Endodermal cell (in vitro differentiated cells): ENCODE data around the gene DCAF5. TPM values are rescaled to one million over a fixed set of nuclear protein-coding genes. Genes with fewer than 3 reads are reported as not detected.
A peak's percentile ranks its signal among the peaks of the same experiment; 100 is the strongest.

Source experiments
- DNase-seq: peaks from one replicate; pipeline ENCODE4 v3.0.0-alpha.2; 2017
- H3K27ac ChIP-seq: 2 replicates; pipeline ENCODE4 v1.5.1; 2013; ENCODE audit warnings: mild to moderate bottlenecking, low read depth, low read length, moderate library complexity
- H3K27me3 ChIP-seq: 2 replicates; pipeline ENCODE4 v1.6.1; 2013; ENCODE audit warnings: mild to moderate bottlenecking, low read length, moderate library complexity; ENCODE audit not compliant: insufficient read depth, control insufficient read depth, poor library complexity, severe bottlenecking
- H3K36me3 ChIP-seq: 2 replicates; pipeline ENCODE4 v1.7.0; 2013; ENCODE audit warnings: mild to moderate bottlenecking, low read length, moderate library complexity; ENCODE audit not compliant: control insufficient read depth, insufficient read depth
- H3K4me1 ChIP-seq: one replicate; pipeline ENCODE4 v1.7.0; 2013; ENCODE audit warnings: low read length; ENCODE audit not compliant: control insufficient read depth, insufficient read depth
- H3K4me3 ChIP-seq: 2 replicates; pipeline ENCODE4 v1.5.1; 2013; ENCODE audit warnings: mild to moderate bottlenecking, low read length, moderate library complexity
- H3K9ac ChIP-seq: 2 replicates; pipeline ENCODE4 v1.6.1; 2013; ENCODE audit warnings: mild to moderate bottlenecking, low read length, moderate library complexity; ENCODE audit not compliant: poor library complexity, severe bottlenecking; ENCODE audit errors: extremely low read depth
- H3K9me3 ChIP-seq: 2 replicates; pipeline ENCODE4 v1.6.1; 2013; ENCODE audit warnings: mild to moderate bottlenecking, low read length, moderate library complexity; ENCODE audit not compliant: control insufficient read depth
- H3K27ac Mint-ChIP-seq: 2 replicates; pipeline ENCODE4 v1.8.0; 2020; ENCODE audit warnings: mixed read lengths
- H3K27me3 Mint-ChIP-seq: 2 replicates; pipeline ENCODE4 v1.8.0; 2021; ENCODE audit warnings: mild to moderate bottlenecking, mixed read lengths; ENCODE audit not compliant: insufficient read depth
- H3K36me3 Mint-ChIP-seq: 2 replicates; pipeline ENCODE4 v1.8.0; 2020; ENCODE audit warnings: low read depth, mixed read lengths
- H3K4me1 Mint-ChIP-seq: 2 replicates; pipeline ENCODE4 v1.8.0; 2020; ENCODE audit warnings: mixed read lengths
- H3K4me3 Mint-ChIP-seq: 2 replicates; pipeline ENCODE4 v1.8.0; 2020; ENCODE audit warnings: mild to moderate bottlenecking, moderate library complexity, mixed read lengths
- H3K9me3 Mint-ChIP-seq: 2 replicates; pipeline ENCODE4 v1.8.0; 2020; ENCODE audit warnings: mild to moderate bottlenecking, mixed read lengths
- CTCF ChIP-seq: fragments of 200-600 bp; sonication (generic); conservative IDR thresholded peaks from 2 replicates; pipeline ENCODE4 v1.5.0; 2021; ENCODE audit warnings: antibody characterized with exemption, mild to moderate bottlenecking
- WGBS, 2 experiments: methylation state at CpG; one replicate each; pipeline versions ENCODE4 v1.1.5 to v1.1.7; 2013; ENCODE audit warnings: missing lambda C conversion rate in 2 of 2, mixed read lengths in 1 of 2; ENCODE audit not compliant: insufficient coverage in 1 of 2, insufficient read length in 1 of 2; 5-methylcytosine and 5-hydroxymethylcytosine counted together
- total RNA-seq, 2 donors: library from RNA; stranded (reverse); fragmentation: NEBNext Ultra II Directional in 1 of 2; extraction: Animal tissue kit (Norgen Biotek cat#: 25700) in 1 of 2; gene quantifications; 2 replicates in 1 of 2; 3 replicates in 1 of 2; pipeline ENCODE4 v1.2.1, GENCODE V29; 2021

DCAF5 gene
- total RNA-seq, 2 donors from 2014 or later = 61.1 to 69.6 TPM

DNA sequence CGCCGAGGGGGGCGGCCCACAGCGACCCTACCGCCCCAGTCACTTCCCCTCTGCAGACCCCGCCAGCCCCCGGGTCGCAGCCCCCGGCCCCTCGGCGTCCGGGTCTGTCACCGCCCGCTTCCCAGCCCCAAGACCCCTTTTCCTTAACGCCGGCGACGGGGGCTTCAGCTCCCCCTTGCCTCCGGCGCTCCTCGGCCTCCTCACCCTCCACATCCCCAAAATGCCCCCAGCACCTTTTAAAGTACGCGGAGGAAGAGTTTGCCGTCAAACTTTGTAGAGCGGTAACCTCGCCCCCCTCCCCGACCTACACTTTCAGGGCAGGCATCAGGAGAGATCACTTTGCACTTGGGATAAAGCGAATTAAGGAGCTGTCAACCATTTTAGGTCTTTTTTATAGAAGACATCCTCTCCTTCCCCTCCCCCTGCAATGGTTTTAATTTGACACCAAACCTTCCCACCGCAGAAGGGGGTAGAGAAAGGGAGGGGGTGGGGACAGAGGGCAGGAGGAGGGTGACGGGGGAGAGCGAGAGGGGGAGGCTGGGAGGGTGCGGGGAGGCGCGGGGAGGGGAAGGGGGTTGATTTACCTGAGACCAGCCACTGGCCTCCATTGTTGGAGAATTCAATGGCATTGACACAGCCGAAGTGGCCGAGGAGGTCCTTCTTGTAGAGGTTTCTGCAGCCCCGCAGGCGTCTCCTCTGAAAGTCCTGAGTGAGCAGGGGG, 578 bp downstream of the DCAF5 start:
- no peak for TF ChIP-seq CTCF
- H3K9me3 Mint-ChIP-seq = no peaks in the 10 kb centered on the region
- Histone ChIP-seq H3K36me3 (peaks cover 26% of the 10 kb centered on the region), H3K4me1 (peaks cover 8% of the 10 kb centered on the region), H3K9me3 (no peaks in the 10 kb centered on the region), H3K9ac (peak overlapping the region; percentile 82), H3K4me3 (peak overlapping the region; percentile 96), H3K27me3 (no peaks in the 10 kb centered on the region), H3K27ac (peak overlapping the region; percentile 79)
- H3K4me3 Mint-ChIP-seq = peak overlapping the region; percentile 90
- H3K27me3 Mint-ChIP-seq = no peaks in the 10 kb centered on the region
- 0% methylated on average over 8 to 38 of the region's 38 CpGs for WGBS, 2 experiments
- H3K27ac Mint-ChIP-seq = peak overlapping the region; percentile 85
- peaks cover 32% of the 10 kb centered on the region for H3K4me1 Mint-ChIP-seq
- DNase-seq = no peak
- peaks cover 13% of the 10 kb centered on the region for H3K36me3 Mint-ChIP-seq

- no peaks in the 10 kb centered on the region for H3K27me3 Mint-ChIP-seq
- H3K9me3 Mint-ChIP-seq = no peaks in the 10 kb centered on the region
- peak; percentile 85 for TF ChIP-seq CTCF
- Histone ChIP-seq H3K4me3 (peak overlapping the region; percentile 96), H3K36me3 (peaks cover 33% of the 10 kb centered on the region), H3K27ac (peak overlapping the region; percentile 79), H3K4me1 (peaks cover 8% of the 10 kb centered on the region), H3K9ac (peak overlapping the region; percentile 82), H3K9me3 (no peaks in the 10 kb centered on the region), H3K27me3 (no peaks in the 10 kb centered on the region)
- H3K4me3 Mint-ChIP-seq = peak overlapping the region; percentile 90
- H3K36me3 Mint-ChIP-seq = peaks cover 13% of the 10 kb centered on the region
- peaks cover 32% of the 10 kb centered on the region for H3K4me1 Mint-ChIP-seq
- H3K27ac Mint-ChIP-seq = peak overlapping the region; percentile 94
- peak; percentile 94 for DNase-seq
- WGBS, 2 experiments = 0 to 6% methylated on average over 10 to 57 of the region's 57 CpGs
Measured at GRCh38 chr14:69151458-69152180, 1.3 kb downstream of the DCAF5 start.

- H3K4me3 Mint-ChIP-seq = peak overlapping the region; percentile 90
- TF ChIP-seq CTCF = no peak
- no peak for DNase-seq
- Histone ChIP-seq H3K9ac (peak overlapping the region; percentile 3), H3K27me3 (no peaks in the 10 kb centered on the region), H3K36me3 (peaks cover 48% of the 10 kb centered on the region), H3K9me3 (no peaks in the 10 kb centered on the region), H3K4me1 (peaks cover 8% of the 10 kb centered on the region), H3K27ac (no peak overlapping the region), H3K4me3 (peak overlapping the region; percentile 96)
- WGBS, 2 experiments = 46 to 73% methylated on average over 1 to 2 of the region's 2 CpGs
- H3K9me3 Mint-ChIP-seq = no peaks in the 10 kb centered on the region
- H3K36me3 Mint-ChIP-seq = peaks cover 23% of the 10 kb centered on the region
- H3K27ac Mint-ChIP-seq = peak overlapping the region; percentile 74
- no peaks in the 10 kb centered on the region for H3K27me3 Mint-ChIP-seq
- peaks cover 30% of the 10 kb centered on the region for H3K4me1 Mint-ChIP-seq
Measured at GRCh38 chr14:69149461-69150244, 3.3 kb downstream of the DCAF5 start.
